HG03135 (cell line): ENCODE results near the gene AGAP2.

ENCODE experiments used
- ATAC-seq: cut with Tn5 transposase; IDR thresholded peaks from one replicate; pipeline ENCODE4 v1.9.1; 2021; ENCODE audit warnings: mild to moderate bottlenecking, moderate library complexity; ENCODE audit not compliant: unreplicated experiment

The AGAP2 gene

GRCh38 chr12:57767876-57768275, 29.3 kb upstream of the AGAP2 start:
- no peak for ATAC-seq

- no peak for ATAC-seq
These were observed 28.8 kb upstream of the AGAP2 start for GRCh38 chr12:57767305-57767698.

- no peak for ATAC-seq
These were observed 28.1 kb upstream of the AGAP2 start, which contains the start of gene CYP27B1 for GRCh38 chr12:57766464-57767304. TSS of gene CYP27B1 (minus strand) at chr12:57767078. CDS start at chr12:57767041, 37 bp downstream.

GRCh38 chr12:57765698-57766463, 27.3 kb upstream of the AGAP2 start:
- no peak for ATAC-seq

GRCh38 chr12:57765003-57765697, 26.6 kb upstream of the AGAP2 start:
- no peak for ATAC-seq

- ATAC-seq = no peak
These were observed 26.1 kb upstream of the AGAP2 start for GRCh38 chr12:57764662-57765002.

- ATAC-seq = no peak
These were observed 25.5 kb upstream of the AGAP2 start for GRCh38 chr12:57763881-57764661.

GRCh38 chr12:57762463-57762862, 23.9 kb upstream of the AGAP2 start:
- ATAC-seq = no peak

- ATAC-seq = no peak
These were observed 23.0 kb upstream of the AGAP2 start for GRCh38 chr12:57761391-57761998.

- ATAC-seq = no peak
These were observed 21.9 kb upstream of the AGAP2 start for GRCh38 chr12:57760347-57760982.

GRCh38 chr12:57759360-57759980, 20.9 kb upstream of the AGAP2 start:
- no peak for ATAC-seq

- no peak for ATAC-seq
These were observed 20.2 kb upstream of the AGAP2 start for GRCh38 chr12:57758552-57759359.

GRCh38 chr12:57757771-57758170, 19.2 kb upstream of the AGAP2 start:
- no peak for ATAC-seq

- ATAC-seq = no peak
These were observed 18.1 kb upstream of the AGAP2 start for GRCh38 chr12:57756406-57757341.

GRCh38 chr12:57755454-57756372, 17.2 kb upstream of the AGAP2 start:
- ATAC-seq = no peak

- ATAC-seq = no peak
These were observed 16.6 kb upstream of the AGAP2 start for GRCh38 chr12:57755194-57755453.
